Coronary artery (tissue), 2 donors: ENCODE measurements around the gene COQ2.

Source experiments
- DNase-seq: peaks from one replicate; pipeline ENCODE4 v3.0.0-alpha.2; 2017; ENCODE audit warnings: low spot score
- H3K27ac ChIP-seq, 2 donors: fragments of 200-600 bp; sonication (generic); one replicate each; pipeline ENCODE4 v1.5.1; 2016 to 2019
- H3K4me3 ChIP-seq: fragments of 200-600 bp; sonication (generic); 2 replicates; pipeline ENCODE4 v1.5.1; 2016; ENCODE audit warnings: mild to moderate bottlenecking, moderate library complexity
- TF ChIP-seq, protein P1 (sequence below): fragments of 200-600 bp; sonication (generic); IDR thresholded peaks from one replicate; pipeline ENCODE4 v1.5.1; 2019; ENCODE audit warnings: antibody characterized with exemption

The COQ2 gene

DNA sequence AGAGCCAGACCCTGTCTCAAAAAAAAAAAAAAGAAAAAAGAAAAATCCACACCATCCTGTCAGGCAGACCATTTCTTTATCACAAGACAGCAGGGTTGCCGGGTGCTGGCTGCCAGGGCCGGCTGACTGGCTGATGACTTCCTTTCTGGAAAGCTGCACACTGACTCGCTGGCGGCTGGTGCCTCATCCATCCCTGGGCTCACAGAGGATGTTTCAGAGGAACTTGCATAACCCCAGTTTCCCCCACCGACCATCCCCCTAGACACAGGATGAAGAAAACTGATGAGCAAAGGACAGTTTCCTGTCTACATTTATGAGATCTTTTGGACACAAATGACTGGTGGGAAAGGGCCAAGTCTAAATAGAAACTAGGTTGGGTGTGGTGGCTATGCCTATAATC lies 36.0 kb upstream of the COQ2 start:
- H3K27ac ChIP-seq: no peak overlapping the region
- no peak for DNase-seq
- H3K4me3 ChIP-seq: no peak overlapping the region
- TF ChIP-seq, protein P1, sequence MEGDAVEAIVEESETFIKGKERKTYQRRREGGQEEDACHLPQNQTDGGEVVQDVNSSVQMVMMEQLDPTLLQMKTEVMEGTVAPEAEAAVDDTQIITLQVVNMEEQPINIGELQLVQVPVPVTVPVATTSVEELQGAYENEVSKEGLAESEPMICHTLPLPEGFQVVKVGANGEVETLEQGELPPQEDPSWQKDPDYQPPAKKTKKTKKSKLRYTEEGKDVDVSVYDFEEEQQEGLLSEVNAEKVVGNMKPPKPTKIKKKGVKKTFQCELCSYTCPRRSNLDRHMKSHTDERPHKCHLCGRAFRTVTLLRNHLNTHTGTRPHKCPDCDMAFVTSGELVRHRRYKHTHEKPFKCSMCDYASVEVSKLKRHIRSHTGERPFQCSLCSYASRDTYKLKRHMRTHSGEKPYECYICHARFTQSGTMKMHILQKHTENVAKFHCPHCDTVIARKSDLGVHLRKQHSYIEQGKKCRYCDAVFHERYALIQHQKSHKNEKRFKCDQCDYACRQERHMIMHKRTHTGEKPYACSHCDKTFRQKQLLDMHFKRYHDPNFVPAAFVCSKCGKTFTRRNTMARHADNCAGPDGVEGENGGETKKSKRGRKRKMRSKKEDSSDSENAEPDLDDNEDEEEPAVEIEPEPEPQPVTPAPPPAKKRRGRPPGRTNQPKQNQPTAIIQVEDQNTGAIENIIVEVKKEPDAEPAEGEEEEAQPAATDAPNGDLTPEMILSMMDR: no peak

DNA sequence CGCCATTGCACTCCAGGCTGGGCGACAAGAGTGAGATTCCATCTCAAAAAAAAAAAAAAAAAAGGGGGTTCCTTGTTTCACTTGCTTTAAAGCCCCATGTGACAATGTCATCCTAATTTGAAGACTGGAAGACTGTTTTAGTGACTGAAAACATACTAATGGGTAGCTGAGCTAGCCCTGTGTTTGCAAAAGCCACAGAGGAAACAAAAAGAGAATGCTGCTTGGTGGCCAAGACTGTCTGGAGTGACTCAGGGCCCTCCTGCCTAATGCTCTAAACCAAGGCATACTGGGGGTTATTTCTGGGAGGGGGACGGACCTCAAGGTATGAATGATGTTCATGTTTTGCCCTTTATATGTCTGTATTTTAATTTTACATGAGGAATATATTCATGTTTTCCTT lies 34.1 kb upstream of the COQ2 start:
- no peak for DNase-seq
- Histone ChIP-seq H3K4me3 (no peak overlapping the region), H3K27ac (no peak overlapping the region)
- TF ChIP-seq, protein P1: no peak

DNA sequence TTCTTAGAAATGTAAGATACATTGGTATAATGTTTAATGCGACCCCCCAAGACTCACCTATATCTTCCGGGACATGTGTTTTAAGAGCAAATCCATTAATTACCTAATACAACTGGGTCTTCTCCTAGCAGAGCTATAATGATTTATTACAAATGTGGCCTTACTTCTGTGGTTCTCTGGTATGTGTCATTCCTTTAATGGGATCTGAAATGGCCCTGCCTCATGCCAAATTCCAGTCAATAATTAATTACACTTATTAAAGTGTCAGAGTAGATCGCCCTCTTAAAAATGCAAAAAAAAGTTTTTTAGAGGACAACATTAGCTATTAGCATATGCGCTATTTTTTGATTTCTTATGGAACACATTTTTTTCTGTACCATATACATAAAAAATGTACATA lies 33.1 kb upstream of the COQ2 start:
- TF ChIP-seq, protein P1: no peak
- no peak overlapping the region for H3K27ac ChIP-seq

DNA sequence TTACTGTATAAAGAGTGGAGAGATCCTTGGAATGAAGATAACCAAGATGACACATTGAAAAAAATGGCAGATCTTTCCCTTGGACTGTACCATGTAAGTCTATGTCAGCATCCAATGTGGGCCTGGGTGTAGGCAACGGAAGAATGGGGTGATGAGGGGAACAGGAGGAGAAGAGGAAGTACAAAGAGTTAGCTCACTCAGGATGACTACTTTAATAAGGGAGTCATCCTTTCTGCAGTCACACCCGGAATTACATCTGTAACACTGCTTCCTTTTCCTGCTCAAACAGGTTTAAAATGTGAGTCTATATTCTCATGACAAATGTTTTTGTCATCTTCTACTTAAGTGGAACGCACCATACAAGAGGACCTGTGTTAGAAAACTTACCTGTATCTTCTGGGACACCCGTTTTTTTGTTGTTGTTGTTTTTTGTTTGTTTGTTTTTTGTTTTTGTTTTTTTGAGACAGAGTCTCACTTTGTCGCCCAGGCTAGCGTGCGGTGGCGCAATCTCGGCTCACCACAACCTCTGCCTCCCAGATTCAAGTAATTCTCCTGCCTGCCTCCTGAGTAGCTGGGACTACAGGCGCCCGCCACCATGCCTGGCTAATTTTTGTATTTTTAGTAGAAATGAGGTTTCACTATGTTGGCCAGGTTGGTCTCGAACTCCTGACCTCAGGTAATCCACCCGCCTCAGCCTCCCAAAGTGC lies 32.0 kb upstream of the COQ2 start:
- DNase-seq: no peak
- TF ChIP-seq, protein P1: no peak
- Histone ChIP-seq H3K27ac (no peak overlapping the region), H3K4me3 (no peak overlapping the region)

More for the DNA sequence above, 33.1 kb upstream of the COQ2 start:
- no peak for DNase-seq
- no peak overlapping the region for H3K4me3 ChIP-seq

DNA sequence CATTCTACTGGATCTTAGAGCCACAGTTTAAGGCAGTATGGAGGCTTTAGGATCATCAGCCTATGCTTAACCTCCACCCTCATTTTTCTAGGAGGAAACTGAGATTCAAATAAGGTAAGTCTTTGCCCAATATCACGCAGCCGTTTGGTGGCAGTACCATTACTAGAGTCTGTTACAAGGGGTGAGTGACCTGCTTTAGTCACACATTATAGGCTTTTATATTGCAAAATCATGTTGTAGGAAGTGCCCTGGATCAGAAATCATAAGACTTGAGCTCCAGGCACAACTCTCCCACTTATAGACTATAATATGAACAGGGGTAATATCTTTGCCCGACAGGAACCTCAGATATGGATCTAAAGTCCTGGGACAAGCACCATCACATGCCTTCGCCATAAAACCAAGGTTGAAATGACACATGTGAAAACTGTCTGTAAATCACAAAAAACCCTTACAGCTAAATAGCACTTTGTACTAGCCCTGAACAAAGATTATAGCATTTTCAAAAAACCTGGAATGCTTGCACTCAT lies 30.8 kb upstream of the COQ2 start:
- Histone ChIP-seq H3K4me3 (no peak overlapping the region), H3K27ac (no peak overlapping the region)
- DNase-seq: no peak
- TF ChIP-seq, protein P1: no peak

DNA sequence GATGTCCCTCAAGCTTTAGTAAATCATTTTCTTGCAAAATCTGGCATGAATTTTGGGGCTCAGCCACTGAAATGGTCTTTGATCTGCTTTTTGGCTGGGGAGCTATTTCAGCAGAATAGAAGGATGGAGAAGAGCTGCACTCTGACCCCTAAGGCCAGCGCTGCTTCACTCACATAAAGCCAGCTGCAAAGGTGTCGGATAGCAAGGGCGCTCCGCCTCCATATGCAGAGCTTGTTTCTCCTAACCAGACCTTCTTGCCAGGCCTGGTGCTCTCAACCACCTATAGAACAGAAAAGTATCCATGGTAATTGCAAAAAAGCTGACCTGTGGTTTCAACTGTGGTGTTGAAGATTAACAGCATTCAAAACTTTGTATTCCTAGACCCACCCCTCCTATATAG lies 24.1 kb upstream of the COQ2 start:
- TF ChIP-seq, protein P1: no peak
- H3K27ac ChIP-seq: no peak overlapping the region
- no peak overlapping the region for H3K4me3 ChIP-seq
- no peak for DNase-seq

DNA sequence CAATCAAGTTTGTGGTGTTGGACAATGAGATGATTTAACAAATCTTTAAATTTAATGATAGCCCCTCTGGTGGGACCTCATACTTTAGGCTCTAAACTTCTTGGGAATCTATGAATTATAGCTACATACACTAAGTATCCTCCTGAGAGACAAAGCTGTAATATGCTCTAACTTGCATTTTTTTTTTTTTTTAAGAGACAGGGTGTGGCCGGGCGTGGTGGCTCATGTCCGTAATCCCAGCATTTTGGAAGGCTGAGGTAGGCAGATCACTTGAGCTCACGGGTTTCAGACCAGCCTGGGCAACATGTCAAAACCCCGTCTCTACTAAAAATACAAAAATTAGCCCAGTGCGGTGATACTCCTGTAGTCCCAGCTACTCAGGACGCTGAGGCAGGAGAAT lies 23.3 kb upstream of the COQ2 start:
- TF ChIP-seq, protein P1: no peak
- no peak overlapping the region for H3K4me3 ChIP-seq
- DNase-seq: no peak
- H3K27ac ChIP-seq: no peak overlapping the region
